HCT116 (cell line): ENCODE results near the gene PDE1C. TPM values are rescaled to one million over a fixed set of nuclear protein-coding genes. Genes with fewer than 3 reads are reported as not detected.

ENCODE experiments used
- ATAC-seq: fragments of 200-7000 bp; cut with Tn5 transposase; 2 replicates; pipeline ENCODE4 v1.9.1; 2020; ENCODE audit warnings: mild to moderate bottlenecking, moderate library complexity
- BruUV-seq: library from RNA; stranded (reverse); fragments of 400-500 nt; replicated peaks from 2 replicates; lab custom pipeline; 2021; lab: Mats Ljungman, UMichigan
- CTCF ChIA-PET: fragments of 300-600 bp; sonication (Branson Sonifier 250); formaldehyde crosslinking; loops from one replicate; lab custom pipeline; 2021; ENCODE audit warnings: antibody characterized with exemption; lab: Charles Lee
- POLR2A ChIA-PET: fragments of 300-600, 350-600 bp; sonication (Branson Sonifier 250); formaldehyde crosslinking; loops from one replicate; lab custom pipeline; 2021; ENCODE audit warnings: antibody characterized with exemption; lab: Charles Lee
- RAD21 ChIA-PET, 2 experiments: fragments of 300-600 bp; sonication (Branson Sonifier 250); formaldehyde crosslinking; loops; one replicate each; lab custom pipeline; 2023; ENCODE audit warnings: low total read pairs in 2 of 2; ENCODE audit not compliant: uncharacterized antibody in 2 of 2, unreplicated experiment in 2 of 2, low non-redundant PET in 1 of 2; lab: Charles Lee
- DNase-seq: peaks from one replicate; pipeline ENCODE4 v3.0.0-alpha.2; 2010; ENCODE audit warnings: low read depth, low spot score
- H2AFZ ChIP-seq: fragments of 200-600 bp; shearing (Covaris generic), sonication (generic); 2 replicates; pipeline ENCODE4 v1.6.1; 2017; ENCODE audit warnings: low read depth, mixed run types, mixed read lengths, antibody characterized with exemption, low read length; ENCODE audit not compliant: poor library complexity, severe bottlenecking
- H3K27ac ChIP-seq: 2 replicates; pipeline ENCODE4 v1.5.1; 2012; ENCODE audit warnings: low read depth, low read length
- H3K27me3 ChIP-seq: fragments of 200-600 bp; sonication (generic); 2 replicates; pipeline ENCODE4 v1.6.1; 2016; ENCODE audit warnings: mixed run types, low read length, mixed read lengths; ENCODE audit not compliant: insufficient read depth
- H3K36me3 ChIP-seq, 2 experiments: fragments of 200-500 bp in 1 of 2; fragments of 200-600 bp in 1 of 2; sonication (Bioruptor generic) in 1 of 2; sonication (generic) in 1 of 2; 2 replicates each; pipeline versions ENCODE4 v1.5.1 to v1.6.1; 2014 to 2016; ENCODE audit warnings: low read length in 2 of 2, inconsistent platforms in 1 of 2, mixed read lengths in 1 of 2, mixed run types in 1 of 2; ENCODE audit not compliant: insufficient read depth in 2 of 2, control insufficient read depth in 1 of 2
- H3K4me1 ChIP-seq, 2 experiments: fragments of 200-600 bp in 1 of 2; sonication (generic) in 1 of 2; 2 replicates each; pipeline versions ENCODE4 v1.5.1 to v1.6.1; 2012 to 2017; ENCODE audit warnings: low read length in 2 of 2, inconsistent platforms in 1 of 2, mild to moderate bottlenecking in 1 of 2, mixed read lengths in 1 of 2, mixed run types in 1 of 2, moderate library complexity in 1 of 2; ENCODE audit not compliant: insufficient read depth in 2 of 2, control insufficient read depth in 1 of 2
- H3K4me2 ChIP-seq: fragments of 200-600 bp; sonication (generic); 2 replicates; pipeline ENCODE4 v1.6.1; 2017; ENCODE audit warnings: mixed run types, low read length, mixed read lengths
- H3K4me3 ChIP-seq, 2 experiments: fragments of 200-600 bp in 1 of 2; sonication (generic) in 1 of 2; replicated peaks in 1 of 2; 2 replicates each; pipeline ENCODE4 v1.5.1; 2011 to 2016; ENCODE audit warnings: low read length in 2 of 2, control low read depth in 1 of 2, low read depth in 1 of 2, mild to moderate bottlenecking in 1 of 2, mixed read lengths in 1 of 2, mixed run types in 1 of 2
- H3K79me2 ChIP-seq: fragments of 200-600 bp; sonication (generic); 2 replicates; pipeline ENCODE4 v1.6.1; 2017; ENCODE audit warnings: mild to moderate bottlenecking, mixed run types, low read length, moderate library complexity, mixed read lengths; ENCODE audit not compliant: insufficient read depth
- H3K9ac ChIP-seq: fragments of 200-600 bp; sonication (generic); 2 replicates; pipeline ENCODE4 v1.6.1; 2016; ENCODE audit warnings: low read length, mixed read lengths
- H3K9me2 ChIP-seq: fragments of 200-600 bp; sonication (generic), shearing (Covaris generic); 2 replicates; pipeline ENCODE4 v1.6.1; 2017; ENCODE audit warnings: mixed run types, mild to moderate bottlenecking, moderate library complexity; ENCODE audit not compliant: insufficient read depth
- H3K9me3 ChIP-seq, 2 experiments: fragments of 200-500 bp in 1 of 2; fragments of 200-600 bp in 1 of 2; sonication (Bioruptor generic) in 1 of 2; sonication (generic) in 1 of 2; 2 replicates each; pipeline ENCODE4 v1.6.1; 2014 to 2017; ENCODE audit warnings: low read length in 2 of 2, mixed read lengths in 2 of 2, inconsistent platforms in 1 of 2, low read depth in 1 of 2, mild to moderate bottlenecking in 1 of 2, mixed run types in 1 of 2, moderate library complexity in 1 of 2; ENCODE audit not compliant: control insufficient read depth in 1 of 2, insufficient read depth in 1 of 2
- H4K20me1 ChIP-seq: fragments of 200-600 bp; sonication (generic), shearing (Covaris generic); 2 replicates; pipeline ENCODE4 v1.6.1; 2017; ENCODE audit warnings: mixed run types, mild to moderate bottlenecking, moderate library complexity; ENCODE audit not compliant: insufficient read depth
- ATF3 ChIP-seq: IDR thresholded peaks from 2 replicates; pipeline ENCODE4 v1.6.1; 2012
- CBX3 ChIP-seq: IDR thresholded peaks from 2 replicates; pipeline ENCODE4 v1.6.1; 2012; ENCODE audit warnings: low read depth
- CEBPB ChIP-seq: IDR thresholded peaks from 2 replicates; pipeline ENCODE4 v1.6.1; 2012; ENCODE audit warnings: low read depth
- EZH2 ChIP-seq: fragments of 200-600 bp; sonication (generic); IDR thresholded peaks from 2 replicates; pipeline ENCODE4 v1.6.1; 2017; ENCODE audit warnings: antibody characterized with exemption, mixed run types
- EZH2phosphoT487 ChIP-seq: fragments of 200-600 bp; IDR thresholded peaks from 2 replicates; pipeline ENCODE4 v1.6.1; 2018; ENCODE audit warnings: antibody characterized with exemption, borderline replicate concordance
- FOSL1 ChIP-seq: IDR thresholded peaks from 2 replicates; pipeline ENCODE4 v1.6.1; 2012; ENCODE audit warnings: low read depth
- JUND ChIP-seq: IDR thresholded peaks from 2 replicates; pipeline ENCODE4 v1.6.1; 2012
- MAX ChIP-seq: IDR thresholded peaks from 2 replicates; pipeline ENCODE4 v1.6.1; 2012
- POLR2A ChIP-seq: IDR thresholded peaks from 2 replicates; pipeline ENCODE4 v1.7.0; 2011; ENCODE audit warnings: borderline replicate concordance; ENCODE audit not compliant: insufficient read depth, insufficient read length; ENCODE audit errors: extremely low read depth
- POLR2AphosphoS5 ChIP-seq: IDR thresholded peaks from 2 replicates; pipeline ENCODE4 v1.6.1; 2011; ENCODE audit warnings: mild to moderate bottlenecking, low read depth, low read length, moderate library complexity
- RAD21 ChIP-seq: IDR thresholded peaks from 2 replicates; pipeline ENCODE4 v1.6.1; 2012; ENCODE audit warnings: low read depth, mild to moderate bottlenecking
- REST ChIP-seq: IDR thresholded peaks from 2 replicates; pipeline ENCODE4 v1.6.1; 2012; ENCODE audit warnings: low read depth
- SIN3A ChIP-seq: IDR thresholded peaks from 2 replicates; pipeline ENCODE4 v1.6.1; 2012; ENCODE audit warnings: low read depth
- SP1 ChIP-seq: IDR thresholded peaks from 2 replicates; pipeline ENCODE4 v1.6.1; 2012; ENCODE audit warnings: low read depth
- SRF ChIP-seq: IDR thresholded peaks from 2 replicates; pipeline ENCODE4 v1.6.1; 2012; ENCODE audit warnings: low read depth
- ZBTB33 ChIP-seq: IDR thresholded peaks from 2 replicates; pipeline ENCODE4 v1.6.1; 2011; ENCODE audit warnings: mild to moderate bottlenecking, low read length, moderate library complexity; ENCODE audit not compliant: insufficient replicate concordance; ENCODE audit errors: extremely low read depth
- ZFX ChIP-seq: fragments of 450-650 bp; IDR thresholded peaks from 2 replicates; pipeline ENCODE4 v1.6.1; 2017
- intact Hi-C: fragments of 100-400 bp; cut with micrococcal nuclease; formaldehyde crosslinking; loops from 2 replicates; pipeline ENCODE4 v1.10.0; 2022
- total RNA-seq: library from RNA; stranded (reverse); gene quantifications from one replicate; pipeline ENCODE4 v1.2.1, GENCODE V29; 2021; ENCODE audit not compliant: unreplicated experiment

Gene PDE1C
- total RNA-seq, 1 experiment from 2014 or later: 0.17 TPM

- DNase-seq (no peak), ATAC-seq (no peak)
- ChIA-PET CTCF (no interaction called here), RAD21 (no interaction called here), POLR2A (no interaction called here)
- Histone ChIP-seq H2AFZ (no peak overlapping the region), H3K79me2 (no peaks in the 10 kb centered on the region), H3K9ac (no peak overlapping the region), H3K4me3 (no peak overlapping the region), H3K4me2 (no peak overlapping the region), H3K4me1 (no peaks in the 10 kb centered on the region), H3K27me3 (peaks cover 24% of the 10 kb centered on the region; the same call in 1 of the 2 replicates), H3K27ac (no peak overlapping the region), H3K36me3 (no peaks in the 10 kb centered on the region), H3K9me2 (no peaks in the 10 kb centered on the region), H4K20me1 (no peaks in the 10 kb centered on the region), H3K9me3 (no peaks in the 10 kb centered on the region)
- BruUV-seq: no TSS peak
- intact Hi-C loops: no loop called here
- no peak for TF ChIP-seq ATF3
- TF ChIP-seq ZFX: no peak
- no peak for TF ChIP-seq EZH2phosphoT487
- TF ChIP-seq CEBPB: no peak
Measured at GRCh38 chr7:32036557-32036956, 33.6 kb downstream of the PDE1C start.

- Histone ChIP-seq H3K79me2 (no peaks in the 10 kb centered on the region), H3K27ac (no peak overlapping the region), H3K4me1 (no peaks in the 10 kb centered on the region), H4K20me1 (no peaks in the 10 kb centered on the region), H3K4me3 (no peak overlapping the region), H3K27me3 (peaks cover 16% of the 10 kb centered on the region; the same call in 1 of the 2 replicates), H3K9me3 (no peaks in the 10 kb centered on the region), H2AFZ (no peak overlapping the region), H3K36me3 (no peaks in the 10 kb centered on the region), H3K9me2 (no peaks in the 10 kb centered on the region), H3K4me2 (no peak overlapping the region), H3K9ac (no peak overlapping the region)
- no peak for ATAC-seq
- CTCF ChIA-PET: no interaction called here
- intact Hi-C loops: no loop called here
- no peak for DNase-seq
- POLR2A ChIA-PET: no interaction called here
- BruUV-seq: no TSS peak
- RAD21 ChIA-PET: no interaction called here
- TF ChIP-seq EZH2 (no peak), SRF (no peak), SP1 (no peak), JUND (no peak), POLR2A (no peak), EZH2phosphoT487 (no peak), MAX (no peak), ATF3 (no peak), SIN3A (no peak), POLR2AphosphoS5 (no peak), FOSL1 (no peak), RAD21 (no peak), REST (no peak), ZBTB33 (no peak), CBX3 (no peak)
Measured at GRCh38 chr7:32034052-32034451, 36.2 kb downstream of the PDE1C start.
